CD4-positive, alpha-beta memory T cell (primary cell): ENCODE results near the gene KRTAP4-9. TPM values are rescaled to one million over a fixed set of nuclear protein-coding genes. Genes with fewer than 3 reads are reported as not detected.
"Not testable (repeated sequence)": the region's sequence is repeated elsewhere in the genome, so short reads cannot be mapped to it uniquely, and the experiment has no call there.

Experiments
- CTCF ChIA-PET: fragments of 350-600 bp; sonication (Branson Sonifier 250); formaldehyde crosslinking; loops from one replicate; lab custom pipeline; 2021; ENCODE audit warnings: inconsistent platforms; ENCODE audit not compliant: partially characterized antibody; lab: Charles Lee
- POLR2A ChIA-PET: fragments of 350-600 bp; sonication (Branson Sonifier 250); formaldehyde crosslinking; loops from one replicate; lab custom pipeline; 2021; ENCODE audit not compliant: partially characterized antibody; lab: Charles Lee
- DNase-seq, 5 donors: peaks; one replicate each; pipeline versions ENCODE4 v3.0.0 to v3.0.0-alpha.2; 2020 to 2022; ENCODE audit warnings: mixed read lengths in 1 of 5
- H3K27ac ChIP-seq: one replicate; pipeline ENCODE4 v1.7.0; 2013; ENCODE audit warnings: low read depth, low read length
- H3K27me3 ChIP-seq: 2 replicates; pipeline ENCODE4 v1.7.0; 2013; ENCODE audit warnings: mild to moderate bottlenecking, low read length, moderate library complexity; ENCODE audit not compliant: insufficient read depth
- H3K36me3 ChIP-seq: 2 replicates; pipeline ENCODE4 v1.7.0; 2013; ENCODE audit warnings: mild to moderate bottlenecking, low read length, moderate library complexity; ENCODE audit not compliant: insufficient read depth
- H3K4me1 ChIP-seq: 2 replicates; pipeline ENCODE4 v1.7.0; 2013; ENCODE audit warnings: mild to moderate bottlenecking, low read length, moderate library complexity; ENCODE audit not compliant: insufficient read depth
- H3K4me3 ChIP-seq, 2 donors: one replicate each; pipeline ENCODE4 v1.7.0; 2013; ENCODE audit warnings: low read length in 2 of 2, mild to moderate bottlenecking in 1 of 2
- H3K9me3 ChIP-seq, 2 donors: one replicate each; pipeline ENCODE4 v1.7.0; 2013; ENCODE audit warnings: low read length in 2 of 2, control low read depth in 1 of 2; ENCODE audit not compliant: control insufficient read depth in 1 of 2
- H3K27ac Mint-ChIP-seq, 7 donors: one replicate each; pipeline ENCODE4 v1.8.0; 2020 to 2021; ENCODE audit warnings: mixed read lengths in 7 of 7, mild to moderate bottlenecking in 6 of 7, inconsistent platforms in 3 of 7, moderate library complexity in 3 of 7
- H3K27me3 Mint-ChIP-seq, 2 donors: one replicate each; pipeline ENCODE4 v1.8.0; 2020 to 2021; ENCODE audit warnings: mixed read lengths in 2 of 2
- H3K36me3 Mint-ChIP-seq, 2 donors: one replicate each; pipeline ENCODE4 v1.8.0; 2020 to 2021; ENCODE audit warnings: mixed read lengths in 2 of 2, inconsistent platforms in 1 of 2, mild to moderate bottlenecking in 1 of 2
- H3K4me1 Mint-ChIP-seq, 4 donors: one replicate each; pipeline ENCODE4 v1.8.0; 2020 to 2021; ENCODE audit warnings: mixed read lengths in 4 of 4, mild to moderate bottlenecking in 1 of 4
- H3K4me3 Mint-ChIP-seq, 8 donors: one replicate each; pipeline ENCODE4 v1.8.0; 2020 to 2021; ENCODE audit warnings: mixed read lengths in 8 of 8, mild to moderate bottlenecking in 7 of 8, moderate library complexity in 6 of 8, inconsistent platforms in 3 of 8
- H3K9me3 Mint-ChIP-seq, 8 donors: one replicate each; pipeline ENCODE4 v1.8.0; 2020 to 2021; ENCODE audit warnings: mixed read lengths in 8 of 8, mild to moderate bottlenecking in 5 of 8, inconsistent platforms in 3 of 8, moderate library complexity in 1 of 8
- intact Hi-C: fragments of 100-400 bp; cut with micrococcal nuclease; formaldehyde crosslinking; loops from one replicate; pipeline ENCODE4 v1.15.1; 2023
- polyA plus RNA-seq, 2 donors: library from polyadenylated mRNA; unstranded; fragments of 300-500 nt; fragmentation: Illumina TruSeq; gene quantifications; one replicate each; pipeline ENCODE4 v1.2.3, GENCODE V29; 2021
- total RNA-seq, 2 experiments: library from RNA; stranded (reverse); gene quantifications; one replicate each; pipeline ENCODE4 v1.2.3, GENCODE V29; 2021

Gene KRTAP4-9
- total RNA-seq (not detected), polyA plus RNA-seq (not detected)

GRCh38 chr17:41105347-41105746, at the start of gene KRTAP4-9:
KRTAP4-9 (plus strand) TSS chr17:41105389; CDS start chr17:41105389, 0 bp downstream.
- H3K4me1 ChIP-seq, H3K9me3 Mint-ChIP-seq, DNase-seq, H3K27ac ChIP-seq, H3K36me3 Mint-ChIP-seq, POLR2A ChIA-PET, H3K9me3 ChIP-seq, CTCF ChIA-PET, H3K4me3 ChIP-seq, H3K4me3 Mint-ChIP-seq, intact Hi-C loops, H3K27me3 ChIP-seq, H3K36me3 ChIP-seq: not testable (repeated sequence)
- H3K27ac Mint-ChIP-seq = peak within 1 kb of the TSS in 1 of 7 donors; percentile 76
- peaks cover 0 to 24% (median 5%) of the 10 kb centered on the region in 4 donors for H3K4me1 Mint-ChIP-seq
- peaks cover 7 to 17% of the 10 kb centered on the region in 2 donors for H3K27me3 Mint-ChIP-seq

GRCh38 chr17:41057547-41057946, 47.6 kb upstream of the KRTAP4-9 start:
- DNase-seq = no peak
- Mint-ChIP-seq H3K36me3 (peaks cover 0 to 3% of the 10 kb centered on the region in 2 donors), H3K9me3 (peaks cover 0 to 7% (median 1%) of the 10 kb centered on the region in 8 donors), H3K4me3 (no peak overlapping the region), H3K27ac (no peak overlapping the region), H3K27me3 (peaks cover 23 to 46% of the 10 kb centered on the region in 2 donors), H3K4me1 (peaks cover 0 to 5% (median 2%) of the 10 kb centered on the region in 4 donors)
- POLR2A ChIA-PET = no interaction called here
- intact Hi-C loops = no loop called here
- Histone ChIP-seq H3K27me3 (no peaks in the 10 kb centered on the region), H3K9me3 (no peaks in the 10 kb centered on the region), H3K27ac (no peak overlapping the region), H3K4me3 (no peak overlapping the region), H3K4me1 (no peaks in the 10 kb centered on the region), H3K36me3 (no peaks in the 10 kb centered on the region)
- CTCF ChIA-PET = no interaction called here

GRCh38 chr17:41058741-41059140, 46.4 kb upstream of the KRTAP4-9 start:
- Mint-ChIP-seq H3K4me1 (peaks cover 0 to 3% (median 0%) of the 10 kb centered on the region in 4 donors), H3K27ac (no peak overlapping the region), H3K4me3 (no peak overlapping the region), H3K27me3 (peaks cover 25 to 44% of the 10 kb centered on the region in 2 donors), H3K36me3 (peaks cover 0 to 3% of the 10 kb centered on the region in 2 donors), H3K9me3 (peaks cover 0 to 7% (median 0%) of the 10 kb centered on the region in 8 donors)
- no peak overlapping the region for H3K27ac ChIP-seq
- CTCF ChIA-PET = interaction anchor here (0.8 kb wide), 1 partner anchor 743 kb away, joined by 3 read pairs; no protein-coding TSS in a partner anchor
- no peaks in the 10 kb centered on the region for H3K27me3 ChIP-seq
- no peak overlapping the region for H3K4me3 ChIP-seq
- intact Hi-C loops = no loop called here
- DNase-seq = no peak
- no peaks in the 10 kb centered on the region for H3K9me3 ChIP-seq
- POLR2A ChIA-PET = interaction anchor here (1.2 kb wide), 1 partner anchor 36 kb away, joined by 3 read pairs; no protein-coding TSS in a partner anchor
- no peaks in the 10 kb centered on the region for H3K36me3 ChIP-seq
- H3K4me1 ChIP-seq = no peaks in the 10 kb centered on the region

DNA sequence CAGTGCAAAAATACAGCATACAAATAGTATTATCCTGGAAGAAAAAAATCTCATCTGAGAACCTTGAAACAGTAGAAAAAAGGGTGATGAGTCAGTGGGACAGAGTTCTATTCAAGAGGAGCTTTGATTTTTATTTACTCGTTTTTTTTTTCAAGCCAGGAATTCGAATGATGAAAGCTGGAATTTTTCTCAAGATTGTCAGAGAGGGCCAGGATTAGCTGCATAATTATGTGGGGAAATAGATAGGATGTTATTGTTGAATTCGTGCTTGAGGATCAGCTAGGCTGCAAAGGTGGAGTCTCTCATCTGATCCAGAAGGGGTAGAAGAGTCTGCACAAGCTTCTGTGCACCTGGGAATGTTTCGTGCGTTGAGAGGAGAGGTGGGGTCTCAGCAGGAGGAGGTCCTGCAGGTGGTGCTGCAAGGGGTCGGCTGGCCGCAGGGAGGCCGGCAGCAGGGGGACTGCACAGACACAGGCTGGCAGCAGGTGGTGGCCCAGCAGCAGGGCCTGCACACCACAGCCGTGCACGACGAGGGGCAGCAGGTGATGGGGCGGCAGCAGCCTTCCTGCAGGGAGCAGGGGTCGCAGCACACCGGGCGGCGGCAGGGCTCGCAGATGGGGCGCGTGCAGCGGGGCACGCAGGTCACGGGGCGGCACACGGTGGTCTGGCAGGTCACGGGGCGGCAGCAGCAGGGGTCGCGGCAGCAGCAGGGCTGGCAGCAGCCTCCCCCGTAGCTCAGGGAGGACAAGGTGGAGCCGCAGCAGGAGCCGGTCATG, 45.7 kb upstream of the KRTAP4-9 start:
- H3K4me1 ChIP-seq, H3K36me3 Mint-ChIP-seq, intact Hi-C loops, H3K9me3 Mint-ChIP-seq, H3K27ac Mint-ChIP-seq, H3K27ac ChIP-seq, H3K9me3 ChIP-seq, H3K36me3 ChIP-seq, H3K4me1 Mint-ChIP-seq, H3K4me3 Mint-ChIP-seq, H3K4me3 ChIP-seq, DNase-seq, H3K27me3 ChIP-seq: not testable (repeated sequence)
- ChIA-PET CTCF (interaction anchor here (0.8 kb wide), 1 partner anchor 742 kb away, joined by 3 read pairs; no protein-coding TSS in a partner anchor), POLR2A (interaction anchor here (1.2 kb wide), 1 partner anchor 35 kb away, joined by 3 read pairs; no protein-coding TSS in a partner anchor)
- peaks cover 24 to 40% of the 10 kb centered on the region in 2 donors for H3K27me3 Mint-ChIP-seq

DNA sequence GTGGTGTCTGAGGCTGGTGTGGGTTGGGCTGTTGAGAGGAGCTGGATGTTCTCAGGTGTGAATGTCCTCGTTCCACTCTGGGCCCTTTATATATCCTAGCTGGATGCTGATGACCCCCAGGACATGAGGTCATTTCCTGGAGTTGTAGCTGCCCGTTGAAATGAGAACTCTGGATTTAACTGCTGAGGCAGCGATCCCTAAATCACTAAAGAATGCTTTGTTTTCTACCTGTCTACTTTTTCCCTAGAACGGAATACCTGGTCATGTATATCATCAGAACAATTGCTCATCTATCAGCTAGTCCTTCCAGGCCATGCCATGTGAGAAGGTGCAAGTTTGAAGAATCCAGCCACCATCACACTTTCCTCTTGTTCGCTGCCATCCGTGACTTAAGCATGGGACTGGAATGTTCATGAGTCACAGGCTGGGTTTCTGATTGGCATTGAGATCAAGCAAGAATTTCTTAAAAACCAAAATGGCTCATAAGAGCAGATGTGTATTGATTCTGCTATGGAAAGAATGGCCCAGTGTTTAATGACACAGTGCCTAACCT, 45.1 kb upstream of the KRTAP4-9 start, which contains the start of gene KRTAP2-3:
TSS of gene KRTAP2-3 (minus strand) at position 63 of the 553 bp plus-strand sequence. CDS start 64 bp downstream, outside the sequence.
- Mint-ChIP-seq H3K4me1 (peaks cover 0 to 3% (median 0%) of the 10 kb centered on the region in 4 donors), H3K27me3 (peaks cover 24 to 40% of the 10 kb centered on the region in 2 donors), H3K4me3 (no peak within 1 kb of the TSS), H3K36me3 (peaks cover 0 to 3% of the 10 kb centered on the region in 2 donors), H3K9me3 (peaks cover 0 to 7% (median 0%) of the 10 kb centered on the region in 8 donors), H3K27ac (no peak within 1 kb of the TSS)
- H3K27me3 ChIP-seq = no peaks in the 10 kb centered on the region
- H3K27ac ChIP-seq = no peak within 1 kb of the TSS
- no peak within 1 kb of the TSS for H3K4me3 ChIP-seq
- H3K4me1 ChIP-seq = no peaks in the 10 kb centered on the region
- CTCF ChIA-PET = no interaction called here
- no peak for DNase-seq
- intact Hi-C loops = no loop called here
- H3K36me3 ChIP-seq = no peaks in the 10 kb centered on the region
- POLR2A ChIA-PET = no interaction called here
- no peaks in the 10 kb centered on the region for H3K9me3 ChIP-seq

GRCh38 chr17:41061964-41062363, 43.2 kb upstream of the KRTAP4-9 start:
- DNase-seq = no peak
- ChIA-PET POLR2A (no interaction called here), CTCF (no interaction called here)
- peaks cover 0 to 3% of the 10 kb centered on the region in 2 donors for H3K36me3 Mint-ChIP-seq
- H3K4me1 Mint-ChIP-seq = peaks cover 0 to 3% (median 0%) of the 10 kb centered on the region in 4 donors
- H3K9me3 Mint-ChIP-seq = peaks cover 0 to 7% (median 0%) of the 10 kb centered on the region in 8 donors
- H3K36me3 ChIP-seq = no peaks in the 10 kb centered on the region
- H3K27me3 ChIP-seq = no peaks in the 10 kb centered on the region
- H3K27me3 Mint-ChIP-seq = peaks cover 24 to 29% of the 10 kb centered on the region in 2 donors
- no peak overlapping the region for H3K4me3 ChIP-seq
- no peaks in the 10 kb centered on the region for H3K9me3 ChIP-seq
- H3K27ac ChIP-seq = no peak overlapping the region
- no peak overlapping the region for H3K27ac Mint-ChIP-seq
- H3K4me1 ChIP-seq = no peaks in the 10 kb centered on the region
- H3K4me3 Mint-ChIP-seq = no peak overlapping the region
- intact Hi-C loops = no loop called here

GRCh38 chr17:41063449-41063848, 41.7 kb upstream of the KRTAP4-9 start:
- no peaks in the 10 kb centered on the region for H3K27me3 ChIP-seq
- POLR2A ChIA-PET = no interaction called here
- H3K36me3 Mint-ChIP-seq = no peaks in the 10 kb centered on the region

More at GRCh38 chr17:41063449-41063848, 41.7 kb upstream of the KRTAP4-9 start:
- CTCF ChIA-PET = no interaction called here
- peaks cover 19 to 20% of the 10 kb centered on the region in 2 donors for H3K27me3 Mint-ChIP-seq
- no peak for DNase-seq
- H3K4me1 Mint-ChIP-seq = peaks cover 0 to 3% (median 0%) of the 10 kb centered on the region in 4 donors
- no peaks in the 10 kb centered on the region for H3K9me3 Mint-ChIP-seq
- intact Hi-C loops = no loop called here
- Histone ChIP-seq H3K4me1 (no peaks in the 10 kb centered on the region), H3K4me3 (no peak overlapping the region), H3K27ac (no peak overlapping the region), H3K9me3 (no peaks in the 10 kb centered on the region), H3K36me3 (no peaks in the 10 kb centered on the region)
- no peak overlapping the region for H3K27ac Mint-ChIP-seq
- H3K4me3 Mint-ChIP-seq = no peak overlapping the region
